GDM1 (cell line): ENCODE measurements around the gene CTPS1.

Source experiments
- DNase-seq: peaks from one replicate; lab custom pipeline; 2025; lab: John Stamatoyannopoulos, UW

CTPS1 gene

DNA sequence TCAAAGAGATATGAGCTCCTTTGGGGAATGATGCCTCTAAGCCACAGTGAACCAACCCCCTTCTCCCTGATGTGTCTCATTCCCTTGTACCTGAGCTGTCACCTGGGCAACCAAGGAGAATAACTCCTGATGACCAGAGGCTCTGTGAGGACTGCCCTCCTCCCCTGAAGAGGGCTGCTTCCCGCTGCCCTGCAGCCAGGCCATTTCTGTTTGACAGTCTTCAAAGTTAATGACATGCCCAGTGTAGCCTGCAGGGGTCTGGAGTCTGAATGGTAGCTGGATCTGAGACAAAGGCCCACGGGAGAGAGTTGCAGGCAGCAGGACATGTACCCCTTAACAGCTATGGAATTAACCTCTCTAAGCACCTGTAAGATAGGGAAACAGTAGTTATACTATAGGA lies 45.5 kb downstream of the CTPS1 start:
- no peak for DNase-seq

GRCh38 chr1:41025979-41026819 lies 46.7 kb downstream of the CTPS1 start:
- DNase-seq, result no peak

DNA sequence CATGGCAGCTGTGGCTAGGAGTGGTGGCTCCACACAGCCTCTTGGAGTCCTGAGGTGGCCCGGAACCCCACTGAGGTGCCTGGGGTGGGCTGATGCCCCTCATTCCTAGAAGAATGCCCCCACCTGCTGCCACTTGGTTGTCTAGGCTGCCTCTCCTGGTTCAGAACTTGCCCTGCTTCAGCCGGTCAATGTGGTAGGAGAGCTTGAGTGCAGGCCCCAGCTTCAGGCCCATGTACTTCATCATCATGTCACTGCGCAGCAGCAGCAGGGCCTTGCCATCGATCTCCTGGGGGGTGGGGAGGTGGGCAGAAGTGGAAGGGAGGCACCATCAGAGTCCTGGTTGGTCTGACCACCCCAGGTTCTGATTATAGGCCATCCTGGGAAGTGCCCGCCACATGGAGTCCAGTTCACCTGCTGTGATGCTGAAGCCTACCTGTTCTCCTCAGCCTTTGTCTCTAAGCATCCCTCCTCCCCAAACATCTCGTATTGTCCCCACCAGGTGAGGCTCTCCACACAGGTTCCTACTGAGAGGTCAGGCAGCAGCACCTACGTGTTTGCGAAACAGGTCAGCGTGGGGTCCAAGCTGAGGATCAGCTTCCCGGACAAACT lies 48.6 kb downstream of the CTPS1 start:
- DNase-seq, result no peak

- DNase-seq, result no peak
These were observed 51.5 kb downstream of the CTPS1 start for GRCh38 chr1:41030872-41031616.

GRCh38 chr1:41032147-41032546 lies 52.7 kb downstream of the CTPS1 start:
- DNase-seq, result no peak

GRCh38 chr1:41033272-41033671 lies 53.8 kb downstream of the CTPS1 start:
- no peak for DNase-seq

DNA sequence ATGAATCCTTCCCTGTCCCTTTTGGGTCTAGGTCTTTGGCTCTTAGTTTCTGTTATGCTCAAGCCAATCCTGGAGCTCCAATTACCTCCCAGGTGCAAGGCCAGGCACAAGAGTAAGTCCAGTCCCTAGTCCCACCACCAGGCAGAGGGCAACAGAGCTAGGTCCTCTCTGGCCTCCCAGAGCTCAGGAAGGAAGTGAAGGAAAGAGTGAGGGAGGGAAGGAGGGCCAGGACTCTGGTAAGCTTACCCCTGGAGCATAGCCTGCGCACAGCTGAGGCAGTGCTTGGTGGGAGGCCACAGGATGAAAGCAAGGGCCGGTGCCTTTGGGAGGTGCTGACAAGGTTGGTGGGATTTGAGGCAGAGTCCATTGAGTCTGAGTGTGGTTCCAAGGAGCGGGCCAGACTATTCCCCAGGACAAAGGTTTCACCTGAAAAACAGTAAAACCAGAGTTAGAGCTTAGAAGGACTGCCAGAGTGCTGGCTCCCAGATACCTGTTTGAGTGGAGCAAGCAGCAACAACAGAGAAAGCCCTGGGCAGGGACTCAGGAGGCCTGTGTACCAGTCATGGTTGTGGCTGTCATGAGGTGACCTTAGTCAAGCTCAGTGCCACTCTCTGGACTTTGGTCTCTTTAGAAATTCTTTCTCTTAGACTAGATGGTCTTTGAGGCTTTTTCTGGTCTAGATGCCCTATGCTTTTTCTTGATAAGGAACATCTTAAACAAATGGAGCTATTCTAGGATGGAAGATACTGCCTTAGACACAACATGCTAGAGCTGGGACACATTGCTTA lies 57.8 kb downstream of the CTPS1 start:
- no peak for DNase-seq

GRCh38 chr1:41038110-41038509 lies 58.6 kb downstream of the CTPS1 start:
- no peak for DNase-seq

GRCh38 chr1:41041614-41042270 lies 62.2 kb downstream of the CTPS1 start:
- no peak for DNase-seq

GRCh38 chr1:41044187-41044586 lies 64.7 kb downstream of the CTPS1 start:
- DNase-seq, result no peak

DNA sequence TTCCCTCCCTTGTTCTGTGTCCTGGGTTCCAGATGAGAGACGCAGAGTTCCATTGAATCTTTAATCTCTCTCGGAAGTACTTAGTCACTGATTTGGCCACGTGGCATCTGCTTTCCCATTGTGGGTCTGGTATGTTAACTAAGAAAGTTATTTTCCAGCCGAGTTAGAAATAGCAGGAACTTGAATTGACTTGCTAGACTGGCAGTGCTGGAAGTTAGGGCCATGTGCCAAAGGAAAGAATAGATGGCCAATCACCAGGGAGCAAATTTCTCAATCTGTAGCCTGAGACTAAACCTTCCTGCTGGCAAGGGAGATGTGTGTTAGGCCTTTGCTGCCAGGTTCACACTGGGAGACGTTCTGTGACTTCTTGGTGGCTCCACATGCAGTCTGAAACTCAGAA lies 66.2 kb downstream of the CTPS1 start:
- no peak for DNase-seq

DNA sequence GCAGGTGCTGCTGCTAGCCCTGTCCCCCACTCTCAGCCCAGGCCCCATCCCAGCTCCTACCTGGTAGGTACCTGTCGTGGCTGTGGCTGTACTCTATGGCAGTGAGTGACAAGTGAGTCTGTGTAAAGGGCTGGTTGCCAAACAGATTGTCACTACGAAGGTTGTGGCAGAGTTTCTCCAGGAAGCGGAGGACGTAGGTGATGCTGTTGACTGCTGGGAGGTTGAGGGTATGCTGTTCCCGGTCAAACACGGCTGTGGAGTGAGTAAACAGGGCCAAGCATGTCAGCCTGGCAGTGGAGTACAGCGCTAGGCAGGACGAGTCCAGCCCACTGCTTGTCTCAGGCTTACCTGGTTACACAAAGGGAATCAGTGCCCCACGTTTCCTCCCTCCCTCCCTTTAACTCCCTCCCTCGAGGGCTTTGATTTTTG lies 66.9 kb downstream of the CTPS1 start:
- DNase-seq, result no peak

- no peak for DNase-seq
These were observed 69.0 kb downstream of the CTPS1 start for GRCh38 chr1:41048540-41048939.

DNA sequence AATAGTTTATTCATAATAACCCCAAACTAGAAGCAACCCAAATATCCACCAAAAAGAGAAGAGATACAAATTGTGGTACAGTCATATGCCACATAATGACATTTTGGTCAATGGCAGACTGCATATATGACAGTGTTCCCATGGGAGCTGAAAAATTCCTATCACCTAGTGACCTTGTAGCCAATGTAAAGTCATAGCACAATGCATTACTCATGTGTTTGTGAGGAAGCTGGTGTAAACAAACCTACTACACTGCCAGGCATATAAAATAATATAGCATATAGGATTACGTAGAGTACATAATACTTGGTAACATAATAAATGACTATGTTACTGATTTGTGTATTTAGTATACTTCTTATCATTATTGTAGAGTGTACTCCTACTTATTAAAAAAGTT lies 71.5 kb downstream of the CTPS1 start:
- DNase-seq, result no peak

DNA sequence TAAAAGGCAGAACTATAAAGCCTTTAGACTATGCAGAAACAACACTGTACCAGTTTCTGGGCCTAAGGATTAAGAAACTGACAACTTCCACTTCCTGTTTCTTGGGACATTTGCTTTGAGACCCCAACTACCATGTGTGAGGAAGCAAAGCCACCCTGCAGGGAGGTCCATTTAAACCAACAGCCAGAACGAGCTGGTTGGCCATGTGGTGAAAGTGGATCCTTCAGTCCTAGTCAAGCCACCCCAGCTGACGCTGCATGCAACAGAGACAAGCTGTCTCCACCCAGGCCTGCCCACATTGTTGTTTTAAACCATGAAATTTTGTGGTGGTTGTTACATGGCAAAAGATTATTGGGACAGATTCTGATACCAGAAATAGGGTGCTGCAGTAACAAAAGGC lies 73.8 kb downstream of the CTPS1 start:
- DNase-seq, result no peak

- no peak for DNase-seq
These were observed 77.4 kb downstream of the CTPS1 start for GRCh38 chr1:41056907-41057306.
